ENCODE results near the gene PPIL3.

The PPIL3 gene

DNA sequence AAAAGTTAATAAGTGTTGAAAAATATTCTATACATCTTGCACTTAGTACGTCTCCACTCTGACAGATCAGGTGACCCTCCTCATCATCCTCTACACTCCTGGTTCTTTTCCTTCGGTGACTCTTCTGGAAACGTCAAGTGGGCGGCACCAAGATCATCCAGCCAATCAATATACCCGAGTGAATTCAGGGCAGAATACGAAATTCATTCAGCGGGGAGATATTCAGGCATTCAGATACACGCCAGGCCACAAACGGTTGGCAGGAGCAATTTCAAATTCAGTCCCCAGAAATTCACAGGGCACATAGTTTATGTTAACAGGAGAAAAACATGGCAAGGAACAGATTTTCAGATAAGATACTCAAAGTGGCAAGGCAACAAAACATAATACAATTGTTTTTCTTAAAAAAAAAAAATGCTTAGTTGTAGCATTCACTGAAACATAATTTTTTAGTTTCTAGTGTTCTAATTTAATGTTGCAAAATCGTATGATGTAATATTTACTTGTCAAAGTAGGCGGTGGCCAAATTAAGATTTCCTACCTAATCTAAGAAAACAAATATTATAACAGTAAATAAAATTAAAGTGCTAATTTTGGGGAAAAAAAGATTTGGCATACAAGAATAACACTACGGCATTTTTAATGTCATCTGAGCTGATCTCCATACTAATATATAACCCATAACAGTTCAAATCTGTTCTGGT is 28.6 kb downstream of the PPIL3 start:
- no peak overlapping the region for H3K27ac ChIP-seq (ENCODE audit: low read depth, low read length)
- no peak overlapping the region for H3K4me3 ChIP-seq (ENCODE audit: insufficient read depth, low read length, poor library complexity, severe bottlenecking)
- no peak overlapping the region for H3K9ac ChIP-seq (ENCODE audit: low read length)
- H3K27me3 ChIP-seq (ENCODE audit: low read length), result no peaks in the 10 kb centered on the region
- peaks cover 36% of the 10 kb centered on the region for H4K20me1 ChIP-seq (ENCODE audit: low read depth, low read length)
- H3K79me2 ChIP-seq (ENCODE audit: insufficient read depth, low read length), result peaks cover 82% of the 10 kb centered on the region
- peaks cover 61% of the 10 kb centered on the region for H3K36me3 ChIP-seq (ENCODE audit: low read length)
- H2AFZ ChIP-seq (ENCODE audit: low read depth, low read length, severe bottlenecking), result no peak overlapping the region
- no peak for TF ChIP-seq EZH2phosphoT487 (conservative IDR thresholded peaks at IDR 0.05; ENCODE audit: low read length)
- TF ChIP-seq, protein P1, sequence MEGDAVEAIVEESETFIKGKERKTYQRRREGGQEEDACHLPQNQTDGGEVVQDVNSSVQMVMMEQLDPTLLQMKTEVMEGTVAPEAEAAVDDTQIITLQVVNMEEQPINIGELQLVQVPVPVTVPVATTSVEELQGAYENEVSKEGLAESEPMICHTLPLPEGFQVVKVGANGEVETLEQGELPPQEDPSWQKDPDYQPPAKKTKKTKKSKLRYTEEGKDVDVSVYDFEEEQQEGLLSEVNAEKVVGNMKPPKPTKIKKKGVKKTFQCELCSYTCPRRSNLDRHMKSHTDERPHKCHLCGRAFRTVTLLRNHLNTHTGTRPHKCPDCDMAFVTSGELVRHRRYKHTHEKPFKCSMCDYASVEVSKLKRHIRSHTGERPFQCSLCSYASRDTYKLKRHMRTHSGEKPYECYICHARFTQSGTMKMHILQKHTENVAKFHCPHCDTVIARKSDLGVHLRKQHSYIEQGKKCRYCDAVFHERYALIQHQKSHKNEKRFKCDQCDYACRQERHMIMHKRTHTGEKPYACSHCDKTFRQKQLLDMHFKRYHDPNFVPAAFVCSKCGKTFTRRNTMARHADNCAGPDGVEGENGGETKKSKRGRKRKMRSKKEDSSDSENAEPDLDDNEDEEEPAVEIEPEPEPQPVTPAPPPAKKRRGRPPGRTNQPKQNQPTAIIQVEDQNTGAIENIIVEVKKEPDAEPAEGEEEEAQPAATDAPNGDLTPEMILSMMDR (IDR thresholded peaks at IDR 0.05; ENCODE audit: insufficient read depth, low read length, poor library complexity, severe bottlenecking), result no peak
- H3K9me2 ChIP-seq (replicated peaks; ENCODE audit: insufficient read depth, low read length), result no peaks in the 10 kb centered on the region
- no peaks in the 10 kb centered on the region for H3K9me3 ChIP-seq (ENCODE audit: insufficient read depth, low read length)
- peak overlapping the region; percentile 89 for H3K4me2 ChIP-seq (ENCODE audit: low read depth, low read length, poor library complexity, severe bottlenecking)
- peaks cover 28% of the 10 kb centered on the region for H3F3A ChIP-seq (ENCODE audit: insufficient read depth)

DNA sequence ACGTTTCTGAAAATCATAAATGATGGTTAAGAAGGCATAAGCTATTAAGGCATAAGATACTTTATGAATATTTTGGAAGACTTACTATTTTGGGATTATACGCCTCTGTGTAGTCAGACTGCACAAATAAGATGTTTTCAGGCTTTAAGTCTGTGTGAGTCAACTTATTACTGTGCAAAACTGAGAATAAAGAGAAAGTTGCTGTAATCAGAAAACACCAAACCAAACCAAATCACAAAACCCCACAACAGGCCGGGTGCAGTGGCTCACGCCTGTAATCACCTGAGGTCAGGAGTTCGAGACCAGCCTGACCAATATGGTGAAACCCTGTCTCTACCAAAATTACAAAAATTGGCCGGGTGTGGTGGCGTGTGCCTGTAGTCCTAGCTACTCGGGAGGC is 32.1 kb downstream of the PPIL3 start:
- Histone ChIP-seq H3K27me3 (ENCODE audit: low read length) (no peaks in the 10 kb centered on the region), H3K27ac (ENCODE audit: low read depth, low read length) (no peak overlapping the region), H3K4me3 (ENCODE audit: insufficient read depth, low read length, poor library complexity, severe bottlenecking) (no peak overlapping the region), H3K9me3 (ENCODE audit: insufficient read depth, low read length) (no peaks in the 10 kb centered on the region), H2AFZ (ENCODE audit: low read depth, low read length, severe bottlenecking) (no peak overlapping the region), H3K9ac (ENCODE audit: low read length) (no peak overlapping the region), H4K20me1 (ENCODE audit: low read depth, low read length) (peaks cover 36% of the 10 kb centered on the region), H3K79me2 (ENCODE audit: insufficient read depth, low read length) (peaks cover 56% of the 10 kb centered on the region), H3K9me2 (replicated peaks; ENCODE audit: insufficient read depth, low read length) (no peaks in the 10 kb centered on the region), H3K36me3 (ENCODE audit: low read length) (peaks cover 83% of the 10 kb centered on the region), H3K4me2 (ENCODE audit: low read depth, low read length, poor library complexity, severe bottlenecking) (no peak overlapping the region), H3F3A (ENCODE audit: insufficient read depth) (peaks cover 58% of the 10 kb centered on the region)
- TF ChIP-seq, protein P1 (IDR thresholded peaks at IDR 0.05; ENCODE audit: insufficient read depth, low read length, poor library complexity, severe bottlenecking), result no peak
- TF ChIP-seq EZH2phosphoT487 (conservative IDR thresholded peaks at IDR 0.05; ENCODE audit: low read length), result no peak

DNA sequence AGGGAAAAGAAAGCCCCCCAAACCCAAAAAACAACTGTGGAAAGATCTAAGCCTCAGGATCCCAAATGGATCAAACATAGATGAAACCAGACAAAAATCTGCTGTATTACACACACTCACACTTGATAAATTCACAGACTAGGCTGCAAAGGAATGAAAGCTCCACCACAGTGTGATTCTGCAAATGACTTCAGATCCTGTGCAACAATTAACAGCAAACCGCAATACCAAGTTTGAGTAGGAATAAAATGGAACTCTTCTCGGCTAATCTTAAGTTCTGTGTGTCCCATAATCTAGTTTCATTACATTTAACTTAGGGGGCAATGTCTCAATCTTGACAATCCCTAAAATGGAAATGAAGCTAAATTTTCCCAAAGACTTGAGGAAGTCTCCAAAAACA is 36.3 kb downstream of the PPIL3 start:
- Histone ChIP-seq H3K36me3 (ENCODE audit: low read length) (peaks cover 44% of the 10 kb centered on the region), H3K79me2 (ENCODE audit: insufficient read depth, low read length) (peaks cover 14% of the 10 kb centered on the region), H3K4me3 (ENCODE audit: insufficient read depth, low read length, poor library complexity, severe bottlenecking) (no peak overlapping the region), H2AFZ (ENCODE audit: low read depth, low read length, severe bottlenecking) (no peak overlapping the region), H3K27me3 (ENCODE audit: low read length) (no peaks in the 10 kb centered on the region), H4K20me1 (ENCODE audit: low read depth, low read length) (peaks cover 7% of the 10 kb centered on the region), H3K9ac (ENCODE audit: low read length) (no peak overlapping the region), H3K27ac (ENCODE audit: low read depth, low read length) (no peak overlapping the region), H3K9me3 (ENCODE audit: insufficient read depth, low read length) (no peaks in the 10 kb centered on the region), H3K9me2 (replicated peaks; ENCODE audit: insufficient read depth, low read length) (no peaks in the 10 kb centered on the region), H3K4me2 (ENCODE audit: low read depth, low read length, poor library complexity, severe bottlenecking) (no peak overlapping the region), H3F3A (ENCODE audit: insufficient read depth) (peaks cover 74% of the 10 kb centered on the region)
- TF ChIP-seq, protein P1 (IDR thresholded peaks at IDR 0.05; ENCODE audit: insufficient read depth, low read length, poor library complexity, severe bottlenecking), result no peak
- no peak for TF ChIP-seq EZH2phosphoT487 (conservative IDR thresholded peaks at IDR 0.05; ENCODE audit: low read length)
